Measurements from ENCODE around the gene PTGER2. TPM values are rescaled to one million over a fixed set of nuclear protein-coding genes. Genes with fewer than 3 reads are reported as not detected.

The PTGER2 gene
- total RNA-seq, 4 donors from 2014 or later: 1.1 to 9.4 (median 4.9) TPM

DNA sequence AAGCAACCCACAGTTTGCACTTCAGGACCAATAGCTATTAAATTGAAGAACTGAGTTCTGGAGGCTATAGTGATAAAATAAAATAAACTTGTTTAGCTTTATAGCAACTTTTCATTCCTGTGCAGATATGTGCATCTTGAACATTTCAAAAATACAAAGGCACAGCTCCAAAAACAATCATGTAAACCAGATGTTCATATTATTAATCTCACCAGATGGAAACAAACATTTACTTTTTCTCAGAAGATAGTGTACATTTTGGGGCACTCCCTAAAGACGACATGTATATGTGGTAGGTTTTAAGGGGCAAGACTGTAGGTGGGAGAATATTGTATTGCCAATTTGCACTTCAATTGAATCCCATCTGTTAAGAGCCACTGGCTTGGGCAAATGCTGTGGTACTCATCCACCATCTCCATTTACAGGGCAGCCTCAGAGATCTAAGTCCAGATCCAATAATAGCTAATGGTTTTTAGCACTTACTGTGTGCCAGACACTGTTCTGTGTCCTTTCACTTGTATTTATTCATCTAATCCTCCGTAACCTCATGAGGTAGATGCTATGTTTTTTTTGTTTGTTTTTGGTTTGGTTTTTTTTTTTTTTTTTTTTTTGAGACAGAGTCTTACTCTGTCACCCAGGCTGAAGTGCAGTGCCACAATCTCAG lies 49.1 kb downstream of the PTGER2 start:
- Histone ChIP-seq H3K27me3 (no peaks in the 10 kb centered on the region), H3K27ac (peak overlapping the region; percentile 40 to 55 (median 48)), H3K4me1 (peaks cover 0 to 38% (median 3%) of the 10 kb centered on the region in 4 donors), H3K4me3 (no peak overlapping the region), H3K36me3 (no peaks in the 10 kb centered on the region), H3K9me3 (no peaks in the 10 kb centered on the region)
- intact Hi-C loops (cut with DNase I; ENCODE audit: low total_unique reads) (no loop called here), in situ Hi-C loops (cut with MboI; ENCODE audit: low pct_ligation_motif_present in 1 of 4, low pct_unique_long_range_greater_than_20kb in 1 of 4, low sequenced_read_pairs in 3 of 4) (no loop called here)
- DNase-seq: no peak
- no peak for TF ChIP-seq POLR2A (IDR thresholded peaks at IDR 0.05)
- peak in 1 of 3 donors; percentile 15 for TF ChIP-seq POLR2AphosphoS5 (IDR thresholded peaks at IDR 0.05)
- WGBS, 2 donors (ENCODE audit: low coverage in 1 of 2): 71 to 85% methylated on average over 1 to 2 of the region's 2 CpGs

- intact Hi-C loops (cut with DNase I; ENCODE audit: low total_unique reads) (no loop called here), in situ Hi-C loops (cut with MboI; ENCODE audit: low pct_ligation_motif_present in 1 of 4, low pct_unique_long_range_greater_than_20kb in 1 of 4, low sequenced_read_pairs in 3 of 4) (no loop called here)
Observed at GRCh38 chr14:52363961-52364360, 49.8 kb downstream of the PTGER2 start.

GRCh38 chr14:52365071-52365470 lies 51.0 kb downstream of the PTGER2 start:
- Histone ChIP-seq H3K36me3 (no peaks in the 10 kb centered on the region), H3K27me3 (no peaks in the 10 kb centered on the region), H3K4me1 (peaks cover 0 to 33% (median 3%) of the 10 kb centered on the region in 4 donors), H3K4me3 (no peak overlapping the region), H3K9me3 (no peaks in the 10 kb centered on the region), H3K27ac (peak overlapping the region; percentile 40 to 55 (median 48))
- intact Hi-C loops (cut with DNase I; ENCODE audit: low total_unique reads) (no loop called here), in situ Hi-C loops (cut with MboI; ENCODE audit: low pct_ligation_motif_present in 1 of 4, low pct_unique_long_range_greater_than_20kb in 1 of 4, low sequenced_read_pairs in 3 of 4) (no loop called here)
- TF ChIP-seq POLR2AphosphoS5 (IDR thresholded peaks at IDR 0.05): peak in 1 of 3 donors; percentile 7
- no peak for TF ChIP-seq POLR2A (IDR thresholded peaks at IDR 0.05)
- WGBS, 2 donors (ENCODE audit: low coverage in 1 of 2): 88 to 100% methylated on average over 1 of the region's 1 CpG
- DNase-seq: no peak

More at GRCh38 chr14:52363961-52364360, 49.8 kb downstream of the PTGER2 start:
- Histone ChIP-seq H3K9me3 (no peaks in the 10 kb centered on the region), H3K27ac (peak overlapping the region; percentile 40 to 55 (median 48)), H3K4me3 (no peak overlapping the region), H3K27me3 (no peaks in the 10 kb centered on the region), H3K4me1 (peaks cover 0 to 38% (median 3%) of the 10 kb centered on the region in 4 donors), H3K36me3 (no peaks in the 10 kb centered on the region)
- no peak for DNase-seq
- 30% methylated on average over 1 of the region's 1 CpG; no CpG with 5 or more reads in 1 of the 2 donors for WGBS, 2 donors (ENCODE audit: low coverage in 1 of 2)
- peak in 1 of 3 donors; percentile 51 for TF ChIP-seq POLR2AphosphoS5 (IDR thresholded peaks at IDR 0.05)
- TF ChIP-seq, protein P1, sequence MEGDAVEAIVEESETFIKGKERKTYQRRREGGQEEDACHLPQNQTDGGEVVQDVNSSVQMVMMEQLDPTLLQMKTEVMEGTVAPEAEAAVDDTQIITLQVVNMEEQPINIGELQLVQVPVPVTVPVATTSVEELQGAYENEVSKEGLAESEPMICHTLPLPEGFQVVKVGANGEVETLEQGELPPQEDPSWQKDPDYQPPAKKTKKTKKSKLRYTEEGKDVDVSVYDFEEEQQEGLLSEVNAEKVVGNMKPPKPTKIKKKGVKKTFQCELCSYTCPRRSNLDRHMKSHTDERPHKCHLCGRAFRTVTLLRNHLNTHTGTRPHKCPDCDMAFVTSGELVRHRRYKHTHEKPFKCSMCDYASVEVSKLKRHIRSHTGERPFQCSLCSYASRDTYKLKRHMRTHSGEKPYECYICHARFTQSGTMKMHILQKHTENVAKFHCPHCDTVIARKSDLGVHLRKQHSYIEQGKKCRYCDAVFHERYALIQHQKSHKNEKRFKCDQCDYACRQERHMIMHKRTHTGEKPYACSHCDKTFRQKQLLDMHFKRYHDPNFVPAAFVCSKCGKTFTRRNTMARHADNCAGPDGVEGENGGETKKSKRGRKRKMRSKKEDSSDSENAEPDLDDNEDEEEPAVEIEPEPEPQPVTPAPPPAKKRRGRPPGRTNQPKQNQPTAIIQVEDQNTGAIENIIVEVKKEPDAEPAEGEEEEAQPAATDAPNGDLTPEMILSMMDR (IDR thresholded peaks at IDR 0.05): no peak

- no peaks in the 10 kb centered on the region for H3K36me3 ChIP-seq
- intact Hi-C loops (cut with DNase I; ENCODE audit: low total_unique reads): no loop called here
- no peak overlapping the region for H3K4me3 ChIP-seq
- no peaks in the 10 kb centered on the region for H3K9me3 ChIP-seq
- H3K27ac ChIP-seq: no peak overlapping the region
- in situ Hi-C loops (cut with MboI; ENCODE audit: low pct_ligation_motif_present in 1 of 4, low pct_unique_long_range_greater_than_20kb in 1 of 4, low sequenced_read_pairs in 3 of 4): no loop called here
- TF ChIP-seq POLR2A (IDR thresholded peaks at IDR 0.05) (no peak), EP300 (IDR thresholded peaks at IDR 0.05; ENCODE audit: low read depth) (no peak), POLR2AphosphoS5 (IDR thresholded peaks at IDR 0.05) (no peak)
- TF ChIP-seq, protein P1 (IDR thresholded peaks at IDR 0.05): no peak
- peaks cover 0 to 16% (median 0%) of the 10 kb centered on the region in 4 donors for H3K4me1 ChIP-seq
- H3K27me3 ChIP-seq: no peaks in the 10 kb centered on the region
- 55 to 86% methylated on average over 2 to 3 of the region's 3 CpGs for WGBS, 2 donors (ENCODE audit: low coverage in 1 of 2)
- no peak for DNase-seq
Observed at GRCh38 chr14:52366796-52367315, 52.7 kb downstream of the PTGER2 start.

GRCh38 chr14:52369305-52369801 lies 55.2 kb downstream of the PTGER2 start:
- TF ChIP-seq EP300 (IDR thresholded peaks at IDR 0.05; ENCODE audit: low read depth) (no peak), POLR2A (IDR thresholded peaks at IDR 0.05) (no peak), POLR2AphosphoS5 (IDR thresholded peaks at IDR 0.05) (no peak)
- TF ChIP-seq, protein P1 (IDR thresholded peaks at IDR 0.05): no peak
- in situ Hi-C loops (cut with MboI; ENCODE audit: low pct_ligation_motif_present in 1 of 4, low pct_unique_long_range_greater_than_20kb in 1 of 4, low sequenced_read_pairs in 3 of 4): no loop called here
- Histone ChIP-seq H3K27ac (no peak overlapping the region), H3K4me3 (no peak overlapping the region), H3K9me3 (no peaks in the 10 kb centered on the region), H3K4me1 (peaks cover 0 to 5% (median 0%) of the 10 kb centered on the region in 4 donors), H3K36me3 (no peaks in the 10 kb centered on the region), H3K27me3 (no peaks in the 10 kb centered on the region)
- intact Hi-C loops (cut with DNase I; ENCODE audit: low total_unique reads): no loop called here
- 88% methylated on average over 3 of the region's 3 CpGs; no CpG with 5 or more reads in 1 of the 2 donors for WGBS, 2 donors (ENCODE audit: low coverage in 1 of 2)
- no peak for DNase-seq
